Smooth muscle cell (in vitro differentiated cells): Measurements from ENCODE around the gene CHIC2. TPM values are rescaled to one million over a fixed set of nuclear protein-coding genes. Genes with fewer than 3 reads are reported as not detected.

Experiments used
- DNase-seq: peaks from one replicate; lab custom pipeline; 2025; ENCODE audit not compliant: unreplicated experiment; lab: John Stamatoyannopoulos, UW
- H2AFZ ChIP-seq: fragments of 200-600 bp; sonication (generic); 2 replicates; pipeline ENCODE4 v1.6.0; 2016; ENCODE audit warnings: antibody characterized with exemption, low read depth, mild to moderate bottlenecking
- H3F3A ChIP-seq: fragments of 200-600 bp; sonication (generic); 2 replicates; pipeline ENCODE4 v1.6.0; 2017; ENCODE audit warnings: antibody characterized with exemption, low read depth
- H3K27ac ChIP-seq: fragments of 200-600 bp; sonication (generic); 2 replicates; pipeline ENCODE4 v1.5.1; 2016; ENCODE audit warnings: low read depth, mild to moderate bottlenecking
- H3K27me3 ChIP-seq: fragments of 200-600 bp; sonication (generic); 2 replicates; pipeline ENCODE4 v1.6.1; 2016; ENCODE audit warnings: low read depth, mild to moderate bottlenecking
- H3K36me3 ChIP-seq: fragments of 200-600 bp; sonication (generic); 2 replicates; pipeline ENCODE4 v1.5.1; 2016; ENCODE audit warnings: low read depth
- H3K4me1 ChIP-seq: fragments of 200-600 bp; sonication (generic); 2 replicates; pipeline ENCODE4 v1.5.1; 2016; ENCODE audit warnings: low read depth
- H3K4me2 ChIP-seq: fragments of 200-600 bp; sonication (generic); 2 replicates; pipeline ENCODE4 v1.6.0; 2016; ENCODE audit warnings: mild to moderate bottlenecking
- H3K4me3 ChIP-seq: fragments of 200-600 bp; sonication (generic); 2 replicates; pipeline ENCODE4 v1.5.1; 2016; ENCODE audit warnings: mild to moderate bottlenecking
- H3K79me2 ChIP-seq: fragments of 200-600 bp; sonication (generic); 2 replicates; pipeline ENCODE4 v1.6.0; 2016; ENCODE audit warnings: low read depth, mild to moderate bottlenecking
- H3K9ac ChIP-seq: fragments of 200-600 bp; sonication (generic); 2 replicates; pipeline ENCODE4 v1.6.0; 2016; ENCODE audit warnings: low read depth
- H3K9me3 ChIP-seq: fragments of 200-600 bp; sonication (generic); replicated peaks from 2 replicates; pipeline ENCODE4 v1.5.1; 2016; ENCODE audit warnings: low read depth
- H4K20me1 ChIP-seq: fragments of 200-600 bp; sonication (generic); 2 replicates; pipeline ENCODE4 v1.6.0; 2016; ENCODE audit warnings: low read depth
- WGBS: methylation state at CpG from one replicate; pipeline ENCODE4 v1.1.7; 2016; ENCODE audit warnings: low lambda C conversion rate; 5-methylcytosine and 5-hydroxymethylcytosine counted together
- polyA plus RNA-seq: library from polyadenylated mRNA; unstranded; fragments of >200 nt; fragmentation: Nextera tagmentation; extraction: Ambion mirVana; gene quantifications from 2 replicates; pipeline ENCODE4 v1.2.1, GENCODE V29; 2016
- total RNA-seq: library from RNA; depleted of rRNA; stranded (reverse); fragments of >200 nt; gene quantifications from 2 replicates; pipeline ENCODE4 v1.2.3, GENCODE V29; 2014
- TF ChIP-seq, protein P1 (sequence below): fragments of 200-600 bp; sonication (generic); IDR thresholded peaks from 2 replicates; pipeline ENCODE4 v1.5.1; 2017; ENCODE audit warnings: borderline replicate concordance, mild to moderate bottlenecking, antibody characterized with exemption; ENCODE audit not compliant: insufficient read depth, poor library complexity, severe bottlenecking

Gene CHIC2
- total and polyA plus RNA-seq, 2 experiments from 2014 or later: 52.2 to 61.0 TPM

DNA sequence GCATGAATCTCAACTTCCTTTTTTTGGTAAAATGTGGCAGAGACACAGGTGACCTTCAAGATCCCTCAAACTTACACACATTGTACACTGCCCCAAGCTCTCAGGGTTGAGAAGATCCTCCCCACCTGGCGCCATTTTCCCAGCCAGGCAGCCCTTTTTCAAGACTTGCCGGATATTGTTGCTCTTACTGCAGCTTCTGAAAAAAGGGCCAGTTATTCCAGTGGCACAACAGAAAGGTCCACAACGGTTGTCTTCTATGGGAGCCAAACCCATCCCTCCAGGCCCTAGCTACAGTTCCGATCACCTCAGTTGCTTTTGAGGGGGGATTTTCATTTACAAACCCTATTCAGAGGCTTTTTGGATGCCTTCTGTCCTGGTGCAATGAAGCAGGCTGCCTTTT lies 101.1 kb downstream of the CHIC2 start:
- TF ChIP-seq, protein P1, sequence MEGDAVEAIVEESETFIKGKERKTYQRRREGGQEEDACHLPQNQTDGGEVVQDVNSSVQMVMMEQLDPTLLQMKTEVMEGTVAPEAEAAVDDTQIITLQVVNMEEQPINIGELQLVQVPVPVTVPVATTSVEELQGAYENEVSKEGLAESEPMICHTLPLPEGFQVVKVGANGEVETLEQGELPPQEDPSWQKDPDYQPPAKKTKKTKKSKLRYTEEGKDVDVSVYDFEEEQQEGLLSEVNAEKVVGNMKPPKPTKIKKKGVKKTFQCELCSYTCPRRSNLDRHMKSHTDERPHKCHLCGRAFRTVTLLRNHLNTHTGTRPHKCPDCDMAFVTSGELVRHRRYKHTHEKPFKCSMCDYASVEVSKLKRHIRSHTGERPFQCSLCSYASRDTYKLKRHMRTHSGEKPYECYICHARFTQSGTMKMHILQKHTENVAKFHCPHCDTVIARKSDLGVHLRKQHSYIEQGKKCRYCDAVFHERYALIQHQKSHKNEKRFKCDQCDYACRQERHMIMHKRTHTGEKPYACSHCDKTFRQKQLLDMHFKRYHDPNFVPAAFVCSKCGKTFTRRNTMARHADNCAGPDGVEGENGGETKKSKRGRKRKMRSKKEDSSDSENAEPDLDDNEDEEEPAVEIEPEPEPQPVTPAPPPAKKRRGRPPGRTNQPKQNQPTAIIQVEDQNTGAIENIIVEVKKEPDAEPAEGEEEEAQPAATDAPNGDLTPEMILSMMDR: no peak
- H3K27me3 ChIP-seq: no peaks in the 10 kb centered on the region
- no peaks in the 10 kb centered on the region for H3K79me2 ChIP-seq
- WGBS: 78% methylated on average over 4 of the region's 4 CpGs
- no peak overlapping the region for H2AFZ ChIP-seq
- peak overlapping the region; percentile 97 for H3K27ac ChIP-seq
- H3K9me3 ChIP-seq: no peaks in the 10 kb centered on the region
- peaks cover 26% of the 10 kb centered on the region for H3F3A ChIP-seq
- H3K4me3 ChIP-seq: no peak overlapping the region
- H4K20me1 ChIP-seq: no peaks in the 10 kb centered on the region
- DNase-seq: no peak
- H3K4me1 ChIP-seq: peaks cover 38% of the 10 kb centered on the region
- no peaks in the 10 kb centered on the region for H3K36me3 ChIP-seq
- peak overlapping the region; percentile 62 for H3K4me2 ChIP-seq
- H3K9ac ChIP-seq: peak overlapping the region; percentile 65

GRCh38 chr4:53962516-53963225 lies 101.7 kb downstream of the CHIC2 start:
- WGBS: 20% methylated on average over 4 of the region's 4 CpGs
- H3K36me3 ChIP-seq: no peaks in the 10 kb centered on the region
- H3K4me1 ChIP-seq: peaks cover 38% of the 10 kb centered on the region
- H3K4me3 ChIP-seq: no peak overlapping the region
- H3K4me2 ChIP-seq: peak overlapping the region; percentile 67
- no peaks in the 10 kb centered on the region for H3K9me3 ChIP-seq
- DNase-seq: no peak
- peak overlapping the region; percentile 79 for H3K9ac ChIP-seq
- no peak overlapping the region for H2AFZ ChIP-seq
- no peaks in the 10 kb centered on the region for H3K27me3 ChIP-seq
- no peaks in the 10 kb centered on the region for H4K20me1 ChIP-seq
- TF ChIP-seq, protein P1: no peak
- peak overlapping the region; percentile 97 for H3K27ac ChIP-seq
- H3K79me2 ChIP-seq: no peaks in the 10 kb centered on the region
- peaks cover 26% of the 10 kb centered on the region for H3F3A ChIP-seq

- no peak overlapping the region for H3K4me3 ChIP-seq
- DNase-seq: no peak
- no peaks in the 10 kb centered on the region for H3K27me3 ChIP-seq
- TF ChIP-seq, protein P1: no peak
- H3K4me2 ChIP-seq: peak overlapping the region; percentile 67
- no peaks in the 10 kb centered on the region for H3K36me3 ChIP-seq
- H3F3A ChIP-seq: peaks cover 26% of the 10 kb centered on the region
- H3K4me1 ChIP-seq: peaks cover 38% of the 10 kb centered on the region
- WGBS: 29% methylated on average over 1 of the region's 1 CpG
- H4K20me1 ChIP-seq: no peaks in the 10 kb centered on the region
- H3K9me3 ChIP-seq: no peaks in the 10 kb centered on the region
- no peaks in the 10 kb centered on the region for H3K79me2 ChIP-seq
- H3K9ac ChIP-seq: peak overlapping the region; percentile 79
- H3K27ac ChIP-seq: peak overlapping the region; percentile 97
- no peak overlapping the region for H2AFZ ChIP-seq
Observed at GRCh38 chr4:53961351-53961750, 103.1 kb downstream of the CHIC2 start.

DNA sequence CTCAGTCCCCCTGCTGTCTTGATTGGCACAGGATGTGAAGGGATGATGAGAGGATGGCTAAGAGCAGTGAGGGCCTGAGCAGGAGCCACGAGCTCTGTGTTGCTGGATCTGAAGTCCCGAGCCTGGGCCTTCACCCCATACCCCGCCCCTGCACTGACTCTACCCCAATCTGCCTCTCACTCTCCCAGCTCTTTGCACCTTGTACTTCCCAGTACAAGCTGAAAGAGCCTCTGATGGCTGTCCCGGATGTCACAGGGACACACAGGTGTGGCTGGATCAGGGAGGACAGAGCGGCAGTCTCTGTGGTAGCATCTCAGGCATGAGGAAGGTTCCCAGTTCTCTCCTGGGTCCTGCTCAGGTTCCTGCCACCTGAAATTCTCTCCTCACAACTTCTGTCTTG lies 103.6 kb downstream of the CHIC2 start:
- Histone ChIP-seq H3K9me3 (no peaks in the 10 kb centered on the region), H3K4me1 (peaks cover 38% of the 10 kb centered on the region), H3K27ac (peak overlapping the region; percentile 97), H3K79me2 (no peaks in the 10 kb centered on the region), H3K9ac (peak overlapping the region; percentile 79), H4K20me1 (no peaks in the 10 kb centered on the region), H3F3A (peaks cover 26% of the 10 kb centered on the region), H3K4me2 (peak overlapping the region; percentile 67), H2AFZ (no peak overlapping the region), H3K36me3 (no peaks in the 10 kb centered on the region), H3K4me3 (no peak overlapping the region), H3K27me3 (no peaks in the 10 kb centered on the region)
- WGBS: 81% methylated on average over 5 of the region's 5 CpGs
- TF ChIP-seq, protein P1: no peak
- no peak for DNase-seq
